HCT116 (cell line): ENCODE data around the gene MGME1. TPM values are rescaled to one million over a fixed set of nuclear protein-coding genes. Genes with fewer than 3 reads are reported as not detected.

ENCODE experiments used
- ATAC-seq: fragments of 200-7000 bp; cut with Tn5 transposase; 2 replicates; pipeline ENCODE4 v1.9.1; 2020; ENCODE audit warnings: mild to moderate bottlenecking, moderate library complexity
- BruUV-seq: library from RNA; stranded (reverse); fragments of 400-500 nt; replicated peaks from 2 replicates; lab custom pipeline; 2021; lab: Mats Ljungman, UMichigan
- CTCF ChIA-PET: fragments of 300-600 bp; sonication (Branson Sonifier 250); formaldehyde crosslinking; loops from one replicate; lab custom pipeline; 2021; ENCODE audit warnings: antibody characterized with exemption; lab: Charles Lee
- POLR2A ChIA-PET: fragments of 300-600, 350-600 bp; sonication (Branson Sonifier 250); formaldehyde crosslinking; loops from one replicate; lab custom pipeline; 2021; ENCODE audit warnings: antibody characterized with exemption; lab: Charles Lee
- RAD21 ChIA-PET, 2 experiments: fragments of 300-600 bp; sonication (Branson Sonifier 250); formaldehyde crosslinking; loops; one replicate each; lab custom pipeline; 2023; ENCODE audit warnings: low total read pairs in 2 of 2; ENCODE audit not compliant: uncharacterized antibody in 2 of 2, unreplicated experiment in 2 of 2, low non-redundant PET in 1 of 2; lab: Charles Lee
- DNase-seq: peaks from one replicate; pipeline ENCODE4 v3.0.0-alpha.2; 2010; ENCODE audit warnings: low read depth, low spot score
- H2AFZ ChIP-seq: fragments of 200-600 bp; shearing (Covaris generic), sonication (generic); 2 replicates; pipeline ENCODE4 v1.6.1; 2017; ENCODE audit warnings: low read depth, mixed run types, mixed read lengths, antibody characterized with exemption, low read length; ENCODE audit not compliant: poor library complexity, severe bottlenecking
- H3K27ac ChIP-seq: 2 replicates; pipeline ENCODE4 v1.5.1; 2012; ENCODE audit warnings: low read depth, low read length
- H3K27me3 ChIP-seq: fragments of 200-600 bp; sonication (generic); 2 replicates; pipeline ENCODE4 v1.6.1; 2016; ENCODE audit warnings: mixed run types, low read length, mixed read lengths; ENCODE audit not compliant: insufficient read depth
- H3K36me3 ChIP-seq, 2 experiments: fragments of 200-500 bp in 1 of 2; fragments of 200-600 bp in 1 of 2; sonication (Bioruptor generic) in 1 of 2; sonication (generic) in 1 of 2; 2 replicates each; pipeline versions ENCODE4 v1.5.1 to v1.6.1; 2014 to 2016; ENCODE audit warnings: low read length in 2 of 2, inconsistent platforms in 1 of 2, mixed read lengths in 1 of 2, mixed run types in 1 of 2; ENCODE audit not compliant: insufficient read depth in 2 of 2, control insufficient read depth in 1 of 2
- H3K4me1 ChIP-seq, 2 experiments: fragments of 200-600 bp in 1 of 2; sonication (generic) in 1 of 2; 2 replicates each; pipeline versions ENCODE4 v1.5.1 to v1.6.1; 2012 to 2017; ENCODE audit warnings: low read length in 2 of 2, inconsistent platforms in 1 of 2, mild to moderate bottlenecking in 1 of 2, mixed read lengths in 1 of 2, mixed run types in 1 of 2, moderate library complexity in 1 of 2; ENCODE audit not compliant: insufficient read depth in 2 of 2, control insufficient read depth in 1 of 2
- H3K4me2 ChIP-seq: fragments of 200-600 bp; sonication (generic); 2 replicates; pipeline ENCODE4 v1.6.1; 2017; ENCODE audit warnings: mixed run types, low read length, mixed read lengths
- H3K4me3 ChIP-seq, 2 experiments: fragments of 200-600 bp in 1 of 2; sonication (generic) in 1 of 2; replicated peaks in 1 of 2; 2 replicates each; pipeline ENCODE4 v1.5.1; 2011 to 2016; ENCODE audit warnings: low read length in 2 of 2, control low read depth in 1 of 2, low read depth in 1 of 2, mild to moderate bottlenecking in 1 of 2, mixed read lengths in 1 of 2, mixed run types in 1 of 2
- H3K79me2 ChIP-seq: fragments of 200-600 bp; sonication (generic); 2 replicates; pipeline ENCODE4 v1.6.1; 2017; ENCODE audit warnings: mild to moderate bottlenecking, mixed run types, low read length, moderate library complexity, mixed read lengths; ENCODE audit not compliant: insufficient read depth
- H3K9ac ChIP-seq: fragments of 200-600 bp; sonication (generic); 2 replicates; pipeline ENCODE4 v1.6.1; 2016; ENCODE audit warnings: low read length, mixed read lengths
- H3K9me2 ChIP-seq: fragments of 200-600 bp; sonication (generic), shearing (Covaris generic); 2 replicates; pipeline ENCODE4 v1.6.1; 2017; ENCODE audit warnings: mixed run types, mild to moderate bottlenecking, moderate library complexity; ENCODE audit not compliant: insufficient read depth
- H3K9me3 ChIP-seq, 2 experiments: fragments of 200-500 bp in 1 of 2; fragments of 200-600 bp in 1 of 2; sonication (Bioruptor generic) in 1 of 2; sonication (generic) in 1 of 2; 2 replicates each; pipeline ENCODE4 v1.6.1; 2014 to 2017; ENCODE audit warnings: low read length in 2 of 2, mixed read lengths in 2 of 2, inconsistent platforms in 1 of 2, low read depth in 1 of 2, mild to moderate bottlenecking in 1 of 2, mixed run types in 1 of 2, moderate library complexity in 1 of 2; ENCODE audit not compliant: control insufficient read depth in 1 of 2, insufficient read depth in 1 of 2
- H4K20me1 ChIP-seq: fragments of 200-600 bp; sonication (generic), shearing (Covaris generic); 2 replicates; pipeline ENCODE4 v1.6.1; 2017; ENCODE audit warnings: mixed run types, mild to moderate bottlenecking, moderate library complexity; ENCODE audit not compliant: insufficient read depth
- ATF3 ChIP-seq: IDR thresholded peaks from 2 replicates; pipeline ENCODE4 v1.6.1; 2012
- CBX3 ChIP-seq: IDR thresholded peaks from 2 replicates; pipeline ENCODE4 v1.6.1; 2012; ENCODE audit warnings: low read depth
- ELF1 ChIP-seq: IDR thresholded peaks from 2 replicates; pipeline ENCODE4 v1.6.1; 2012; ENCODE audit warnings: low read depth, borderline replicate concordance
- EZH2 ChIP-seq: fragments of 200-600 bp; sonication (generic); IDR thresholded peaks from 2 replicates; pipeline ENCODE4 v1.6.1; 2017; ENCODE audit warnings: antibody characterized with exemption, mixed run types
- FOSL1 ChIP-seq: IDR thresholded peaks from 2 replicates; pipeline ENCODE4 v1.6.1; 2012; ENCODE audit warnings: low read depth
- POLR2A ChIP-seq: IDR thresholded peaks from 2 replicates; pipeline ENCODE4 v1.7.0; 2011; ENCODE audit warnings: borderline replicate concordance; ENCODE audit not compliant: insufficient read depth, insufficient read length; ENCODE audit errors: extremely low read depth
- POLR2AphosphoS5 ChIP-seq: IDR thresholded peaks from 2 replicates; pipeline ENCODE4 v1.6.1; 2011; ENCODE audit warnings: mild to moderate bottlenecking, low read depth, low read length, moderate library complexity
- RAD21 ChIP-seq: IDR thresholded peaks from 2 replicates; pipeline ENCODE4 v1.6.1; 2012; ENCODE audit warnings: low read depth, mild to moderate bottlenecking
- REST ChIP-seq: IDR thresholded peaks from 2 replicates; pipeline ENCODE4 v1.6.1; 2012; ENCODE audit warnings: low read depth
- SIN3A ChIP-seq: IDR thresholded peaks from 2 replicates; pipeline ENCODE4 v1.6.1; 2012; ENCODE audit warnings: low read depth
- SRF ChIP-seq: IDR thresholded peaks from 2 replicates; pipeline ENCODE4 v1.6.1; 2012; ENCODE audit warnings: low read depth
- TCF7L2 ChIP-seq: IDR thresholded peaks from 2 replicates; pipeline ENCODE4 v1.7.0; 2011; ENCODE audit warnings: borderline replicate concordance, inconsistent platforms; ENCODE audit not compliant: insufficient read depth, insufficient read length; ENCODE audit errors: extremely low read depth
- YY1 ChIP-seq: IDR thresholded peaks from 2 replicates; pipeline ENCODE4 v1.6.1; 2011; ENCODE audit warnings: low read length, low read depth, moderate library complexity, mild to moderate bottlenecking; ENCODE audit not compliant: insufficient replicate concordance; ENCODE audit errors: extremely low read depth
- ZBTB33 ChIP-seq: IDR thresholded peaks from 2 replicates; pipeline ENCODE4 v1.6.1; 2011; ENCODE audit warnings: mild to moderate bottlenecking, low read length, moderate library complexity; ENCODE audit not compliant: insufficient replicate concordance; ENCODE audit errors: extremely low read depth
- ZFX ChIP-seq: fragments of 450-650 bp; IDR thresholded peaks from 2 replicates; pipeline ENCODE4 v1.6.1; 2017
- intact Hi-C: fragments of 100-400 bp; cut with micrococcal nuclease; formaldehyde crosslinking; loops from 2 replicates; pipeline ENCODE4 v1.10.0; 2022
- total RNA-seq: library from RNA; stranded (reverse); gene quantifications from one replicate; pipeline ENCODE4 v1.2.1, GENCODE V29; 2021; ENCODE audit not compliant: unreplicated experiment

MGME1 gene
- total RNA-seq, 1 experiment from 2014 or later = 37.1 TPM

DNA sequence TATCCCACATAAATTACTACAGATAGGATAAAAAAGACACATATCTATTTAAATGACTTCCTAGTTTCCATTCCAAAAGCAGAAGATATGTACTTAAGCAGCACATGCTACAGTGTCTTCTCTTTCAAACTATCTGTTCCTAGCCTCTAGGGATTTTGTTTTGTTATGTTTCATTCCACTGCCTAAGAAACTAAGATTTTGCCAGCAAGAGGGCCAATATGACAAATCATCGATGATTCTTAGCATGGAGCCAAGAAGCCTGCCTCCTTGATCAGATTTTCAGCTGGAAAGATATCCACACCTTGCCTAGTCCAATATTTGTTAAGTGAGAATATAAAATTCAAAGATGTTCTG, 7.3 kb upstream of the MGME1 start (continued):
- TF ChIP-seq ZBTB33 (no peak), FOSL1 (no peak), SIN3A (no peak), ELF1 (no peak), ZFX (no peak), SRF (no peak), ATF3 (no peak), TCF7L2 (no peak)

GRCh38 chr20:17963114-17963897, 5.5 kb upstream of the MGME1 start:
- no TSS peak for BruUV-seq
- POLR2A ChIA-PET = no interaction called here
- H4K20me1 ChIP-seq = peaks cover 56% of the 10 kb centered on the region; the same call in 1 of the 2 replicates
- peaks cover 20 to 64% of the 10 kb centered on the region in 2 experiments for H3K4me1 ChIP-seq
- H3K4me2 ChIP-seq = no peak overlapping the region
- H3K9me3 ChIP-seq = no peaks in the 10 kb centered on the region
- peaks cover 3 to 30% of the 10 kb centered on the region in 2 experiments for H3K36me3 ChIP-seq
- no peak overlapping the region for H3K4me3 ChIP-seq
- DNase-seq (no peak), ATAC-seq (no peak)
- no peaks in the 10 kb centered on the region for H3K27me3 ChIP-seq
- CTCF ChIA-PET = no interaction called here
- H3K27ac ChIP-seq = no peak overlapping the region
- no peak overlapping the region for H2AFZ ChIP-seq
- peaks cover 100% of the 10 kb centered on the region for H3K79me2 ChIP-seq
- H3K9ac ChIP-seq = 0 out of 2 replicates have a peak overlapping the region, but pooled peaks have one; percentile 5
- intact Hi-C loops = loop anchor here (10.0 kb wide), 1 partner anchor 311 kb away; no protein-coding TSS in a partner anchor
- RAD21 ChIA-PET = no interaction called here
- H3K9me2 ChIP-seq = no peaks in the 10 kb centered on the region
- TF ChIP-seq ELF1 (no peak), CBX3 (no peak), POLR2A (no peak), RAD21 (no peak), REST (no peak), SIN3A (no peak), ZBTB33 (no peak), TCF7L2 (no peak), EZH2 (no peak), YY1 (no peak), ZFX (no peak), POLR2AphosphoS5 (no peak), ATF3 (no peak)
